Duodenal mucosa (tissue), 2 donors: ENCODE data around the gene CIAO2B.
"Not testable (repeated sequence)": the region's sequence is repeated elsewhere in the genome, so short reads cannot be mapped to it uniquely, and the experiment has no call there.

Source experiments
- H3K27ac ChIP-seq: one replicate; pipeline ENCODE4 v1.7.0; 2013; ENCODE audit warnings: low read depth, low read length
- H3K27me3 ChIP-seq, 2 donors: one replicate each; pipeline ENCODE4 v1.7.0; 2013; ENCODE audit warnings: low read length in 2 of 2, control low read depth in 1 of 2; ENCODE audit not compliant: insufficient read depth in 2 of 2, control insufficient read depth in 1 of 2
- H3K36me3 ChIP-seq, 2 donors: one replicate each; pipeline ENCODE4 v1.7.0; 2013; ENCODE audit warnings: low read length in 2 of 2, control low read depth in 1 of 2; ENCODE audit not compliant: insufficient read depth in 2 of 2, control insufficient read depth in 1 of 2
- H3K4me1 ChIP-seq, 2 donors: one replicate each; pipeline ENCODE4 v1.7.0; 2013; ENCODE audit warnings: low read length in 2 of 2, control low read depth in 1 of 2; ENCODE audit not compliant: insufficient read depth in 2 of 2, control insufficient read depth in 1 of 2
- H3K4me3 ChIP-seq, 2 donors: one replicate each; pipeline ENCODE4 v1.7.0; 2013; ENCODE audit warnings: low read length in 2 of 2, low read depth in 1 of 2
- H3K9ac ChIP-seq, 2 donors: one replicate each; pipeline ENCODE4 v1.7.0; 2013; ENCODE audit warnings: low read length in 2 of 2, low read depth in 1 of 2
- H3K9me3 ChIP-seq, 2 donors: one replicate each; pipeline ENCODE4 v1.7.0; 2013; ENCODE audit warnings: low read length in 2 of 2, control low read depth in 1 of 2; ENCODE audit not compliant: control insufficient read depth in 1 of 2

The CIAO2B gene

GRCh38 chr16:66948134-66948836 lies 14.1 kb upstream of the CIAO2B start:
- peaks cover 0 to 4% of the 10 kb centered on the region in 2 donors for H3K9me3 ChIP-seq
- H3K4me3 ChIP-seq: peak overlapping the region; percentile 60 to 65
- H3K4me1 ChIP-seq: peaks cover 16 to 30% of the 10 kb centered on the region in 2 donors
- no peak overlapping the region for H3K27ac ChIP-seq
- peak overlapping the region; percentile 20 to 35 for H3K9ac ChIP-seq
- H3K27me3 ChIP-seq: no peaks in the 10 kb centered on the region
- H3K36me3 ChIP-seq: peaks cover 8 to 11% of the 10 kb centered on the region in 2 donors

DNA sequence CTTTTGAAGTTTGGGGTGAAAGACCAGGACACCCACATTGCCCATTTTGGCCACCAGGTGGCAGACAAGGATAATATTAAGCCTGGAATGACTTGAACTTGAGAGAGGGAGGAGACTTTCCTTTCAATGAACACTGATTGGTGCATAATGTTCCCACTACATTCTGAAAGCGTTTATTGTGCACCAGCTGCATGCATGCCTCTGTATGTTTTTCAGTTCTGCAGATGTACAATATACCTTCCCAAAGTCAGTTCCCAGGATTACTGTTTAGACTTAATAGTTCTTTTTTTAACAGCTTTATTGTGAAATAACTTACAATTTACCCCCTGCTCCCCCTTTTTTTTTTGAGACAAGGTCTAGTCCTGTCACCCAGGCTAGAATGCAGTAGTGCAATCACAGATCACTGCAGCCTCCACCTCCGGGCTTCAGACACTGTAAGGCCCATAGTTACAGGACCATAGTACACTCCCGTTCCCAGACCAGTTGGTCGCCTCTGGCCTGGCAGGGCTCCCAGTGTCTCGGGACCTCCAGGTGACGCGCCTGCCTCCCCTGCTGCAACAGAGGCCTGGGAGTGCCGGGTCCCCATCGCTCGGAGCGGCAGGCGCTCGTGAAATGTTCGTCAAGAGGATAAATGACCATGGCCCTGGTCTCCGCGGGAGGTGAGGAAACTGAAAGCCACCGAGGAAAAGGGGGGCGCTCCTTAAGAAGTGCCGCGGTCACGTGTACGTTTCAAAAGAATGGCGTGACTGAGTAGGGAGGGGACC lies 13.3 kb upstream of the CIAO2B start:
- peak overlapping the region; percentile 60 to 65 for H3K4me3 ChIP-seq
- H3K27me3 ChIP-seq: no peaks in the 10 kb centered on the region
- H3K9me3 ChIP-seq: peaks cover 0 to 4% of the 10 kb centered on the region in 2 donors
- H3K27ac ChIP-seq: no peak overlapping the region
- peaks cover 16 to 19% of the 10 kb centered on the region in 2 donors for H3K36me3 ChIP-seq
- peaks cover 11 to 23% of the 10 kb centered on the region in 2 donors for H3K4me1 ChIP-seq
- peak overlapping the region; percentile 20 to 35 for H3K9ac ChIP-seq

- H3K9ac ChIP-seq: no peak overlapping the region
- no peak overlapping the region for H3K4me3 ChIP-seq
- H3K9me3 ChIP-seq: peaks cover 0 to 4% of the 10 kb centered on the region in 2 donors
- no peak overlapping the region for H3K27ac ChIP-seq
- peaks cover 19 to 25% of the 10 kb centered on the region in 2 donors for H3K36me3 ChIP-seq
- no peaks in the 10 kb centered on the region for H3K27me3 ChIP-seq
- H3K4me1 ChIP-seq: peaks cover 11 to 25% of the 10 kb centered on the region in 2 donors
These were observed 12.7 kb upstream of the CIAO2B start for GRCh38 chr16:66946974-66947301.

- H3K4me1 ChIP-seq: peaks cover 11 to 29% of the 10 kb centered on the region in 2 donors
- H3K27me3 ChIP-seq: no peaks in the 10 kb centered on the region
- no peak overlapping the region for H3K9ac ChIP-seq
- no peak overlapping the region for H3K27ac ChIP-seq
- H3K36me3 ChIP-seq: peaks cover 23 to 29% of the 10 kb centered on the region in 2 donors
- no peak overlapping the region for H3K4me3 ChIP-seq
- peaks cover 0 to 3% of the 10 kb centered on the region in 2 donors for H3K9me3 ChIP-seq
These were observed 12.3 kb upstream of the CIAO2B start for GRCh38 chr16:66946541-66946940.

DNA sequence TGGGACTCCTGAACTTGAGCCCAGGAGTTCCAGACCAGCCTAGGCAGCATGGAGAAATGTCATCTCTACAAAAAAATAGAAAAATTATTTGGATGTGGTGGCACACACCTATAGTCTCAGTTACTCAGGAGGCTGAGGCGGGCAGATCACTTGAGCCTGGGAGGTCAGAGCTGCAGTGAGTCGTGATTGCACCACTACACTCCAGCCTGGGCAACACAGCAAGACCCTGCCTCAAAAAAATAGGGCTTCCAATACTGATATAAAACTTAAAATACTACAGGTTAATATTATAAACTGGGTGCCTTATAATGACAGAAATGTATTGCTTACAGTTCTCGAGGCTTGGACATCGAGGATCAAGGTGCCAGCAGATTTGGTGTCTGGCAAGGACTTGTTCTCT lies 11.7 kb upstream of the CIAO2B start:
- Histone ChIP-seq H3K4me1 (peaks cover 11 to 35% of the 10 kb centered on the region in 2 donors), H3K36me3 (peaks cover 29 to 35% of the 10 kb centered on the region in 2 donors), H3K9me3 (no peaks in the 10 kb centered on the region), H3K27ac (no peak overlapping the region), H3K27me3 (no peaks in the 10 kb centered on the region), H3K9ac (no peak overlapping the region), H3K4me3 (no peak overlapping the region)

GRCh38 chr16:66944971-66945370 lies 10.8 kb upstream of the CIAO2B start:
- not testable (repeated sequence) for H3K27me3 ChIP-seq, H3K27ac ChIP-seq, H3K4me3 ChIP-seq, H3K9me3 ChIP-seq, H3K9ac ChIP-seq
- Histone ChIP-seq H3K4me1 (peaks cover 11 to 44% of the 10 kb centered on the region in 2 donors), H3K36me3 (peaks cover 39 to 44% of the 10 kb centered on the region in 2 donors)

- H3K27me3 ChIP-seq: no peaks in the 10 kb centered on the region
- no peak overlapping the region for H3K9ac ChIP-seq
- peaks cover 9 to 40% of the 10 kb centered on the region in 2 donors for H3K4me1 ChIP-seq
- H3K27ac ChIP-seq: no peak overlapping the region
- H3K4me3 ChIP-seq: no peak overlapping the region
- no peaks in the 10 kb centered on the region for H3K9me3 ChIP-seq
- H3K36me3 ChIP-seq: peaks cover 48 to 53% of the 10 kb centered on the region in 2 donors
These were observed 9.8 kb upstream of the CIAO2B start for GRCh38 chr16:66944054-66944441.

DNA sequence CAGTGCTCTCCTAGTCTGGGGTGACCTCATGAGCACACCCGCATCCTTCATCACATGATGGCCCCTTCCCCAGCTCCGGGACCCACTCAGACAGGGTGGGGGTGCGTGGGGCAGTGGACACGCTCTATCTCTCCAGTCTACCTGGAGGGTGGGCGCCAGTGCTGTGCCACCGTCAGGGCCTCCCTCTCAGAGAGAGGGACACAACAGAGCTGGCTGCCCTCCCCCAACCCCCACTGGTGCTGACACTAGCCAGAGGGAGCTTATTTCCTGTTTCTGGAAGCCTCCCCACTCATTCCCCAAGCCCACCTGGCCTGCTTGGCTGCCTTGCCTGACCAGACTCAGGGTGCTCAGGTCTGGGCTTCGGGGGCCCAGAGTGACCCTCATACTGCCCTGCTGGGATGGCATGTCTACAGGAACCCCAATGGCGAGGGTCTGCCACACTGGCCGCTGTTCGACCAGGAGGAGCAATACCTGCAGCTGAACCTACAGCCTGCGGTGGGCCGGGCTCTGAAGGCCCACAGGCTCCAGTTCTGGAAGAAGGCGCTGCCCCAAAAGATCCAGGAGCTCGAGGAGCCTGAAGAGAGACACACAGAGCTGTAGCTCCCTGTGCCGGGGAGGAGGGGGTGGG lies 9.3 kb upstream of the CIAO2B start:
- peaks cover 53 to 59% of the 10 kb centered on the region in 2 donors for H3K36me3 ChIP-seq
- H3K27me3 ChIP-seq: no peaks in the 10 kb centered on the region
- H3K9me3 ChIP-seq: no peaks in the 10 kb centered on the region
- no peak overlapping the region for H3K4me3 ChIP-seq
- peaks cover 8 to 40% of the 10 kb centered on the region in 2 donors for H3K4me1 ChIP-seq
- no peak overlapping the region for H3K9ac ChIP-seq
- H3K27ac ChIP-seq: no peak overlapping the region

DNA sequence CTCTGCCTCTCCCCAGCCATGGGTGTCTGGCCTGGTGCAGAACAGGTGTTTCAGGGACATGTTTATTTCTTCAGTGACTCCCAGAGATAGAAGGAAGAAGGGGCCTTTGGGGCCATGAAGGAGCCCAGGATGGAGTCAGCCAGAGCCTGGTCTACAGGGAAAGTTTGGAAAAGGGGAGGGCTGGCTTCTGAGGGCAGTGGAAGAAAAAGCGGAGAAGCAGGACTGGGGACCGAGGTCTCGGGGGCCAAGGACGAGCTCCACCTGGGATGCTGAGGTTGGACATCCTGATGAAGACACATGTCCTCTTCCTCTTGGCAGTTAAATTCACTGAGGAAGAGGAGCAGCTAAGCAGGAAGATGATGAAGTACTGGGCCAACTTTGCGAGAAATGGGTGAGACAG lies 8.8 kb upstream of the CIAO2B start:
- no peaks in the 10 kb centered on the region for H3K9me3 ChIP-seq
- H3K4me3 ChIP-seq: no peak overlapping the region
- H3K36me3 ChIP-seq: peaks cover 59 to 64% of the 10 kb centered on the region in 2 donors
- no peak overlapping the region for H3K9ac ChIP-seq
- H3K4me1 ChIP-seq: peaks cover 14 to 42% of the 10 kb centered on the region in 2 donors
- H3K27me3 ChIP-seq: no peaks in the 10 kb centered on the region
- H3K27ac ChIP-seq: no peak overlapping the region

DNA sequence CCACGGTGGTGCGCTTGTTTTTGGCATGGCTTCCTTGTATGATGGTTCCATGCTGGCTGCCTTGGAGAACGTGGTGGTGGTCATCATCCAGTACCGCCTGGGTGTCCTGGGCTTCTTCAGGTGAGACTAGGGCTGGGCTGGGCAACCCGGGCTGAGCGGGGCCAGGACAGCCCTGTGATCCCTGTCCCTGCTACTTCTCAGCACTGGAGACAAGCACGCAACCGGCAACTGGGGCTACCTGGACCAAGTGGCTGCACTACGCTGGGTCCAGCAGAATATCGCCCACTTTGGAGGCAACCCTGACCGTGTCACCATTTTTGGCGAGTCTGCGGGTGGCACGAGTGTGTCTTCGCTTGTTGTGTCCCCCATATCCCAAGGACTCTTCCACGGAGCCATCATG lies 6.0 kb upstream of the CIAO2B start:
- Histone ChIP-seq H3K4me1 (peaks cover 24 to 61% of the 10 kb centered on the region in 2 donors), H3K4me3 (no peak overlapping the region), H3K36me3 (peaks cover 65 to 76% of the 10 kb centered on the region in 2 donors), H3K27me3 (no peaks in the 10 kb centered on the region), H3K9me3 (no peaks in the 10 kb centered on the region), H3K9ac (no peak overlapping the region), H3K27ac (no peak overlapping the region)
